Measurements from ENCODE around the gene SEZ6.
"Not testable (repeated sequence)": the region's sequence is repeated elsewhere in the genome, so short reads cannot be mapped to it uniquely, and the experiment has no call there.

The SEZ6 gene

GRCh38 chr17:28937044-28937729 lies 68.6 kb downstream of the SEZ6 start:
- no peak for FAIRE-seq
- no peak for DNase-seq (ENCODE audit: insufficient read length, low spot score)
- TF ChIP-seq, protein P1, sequence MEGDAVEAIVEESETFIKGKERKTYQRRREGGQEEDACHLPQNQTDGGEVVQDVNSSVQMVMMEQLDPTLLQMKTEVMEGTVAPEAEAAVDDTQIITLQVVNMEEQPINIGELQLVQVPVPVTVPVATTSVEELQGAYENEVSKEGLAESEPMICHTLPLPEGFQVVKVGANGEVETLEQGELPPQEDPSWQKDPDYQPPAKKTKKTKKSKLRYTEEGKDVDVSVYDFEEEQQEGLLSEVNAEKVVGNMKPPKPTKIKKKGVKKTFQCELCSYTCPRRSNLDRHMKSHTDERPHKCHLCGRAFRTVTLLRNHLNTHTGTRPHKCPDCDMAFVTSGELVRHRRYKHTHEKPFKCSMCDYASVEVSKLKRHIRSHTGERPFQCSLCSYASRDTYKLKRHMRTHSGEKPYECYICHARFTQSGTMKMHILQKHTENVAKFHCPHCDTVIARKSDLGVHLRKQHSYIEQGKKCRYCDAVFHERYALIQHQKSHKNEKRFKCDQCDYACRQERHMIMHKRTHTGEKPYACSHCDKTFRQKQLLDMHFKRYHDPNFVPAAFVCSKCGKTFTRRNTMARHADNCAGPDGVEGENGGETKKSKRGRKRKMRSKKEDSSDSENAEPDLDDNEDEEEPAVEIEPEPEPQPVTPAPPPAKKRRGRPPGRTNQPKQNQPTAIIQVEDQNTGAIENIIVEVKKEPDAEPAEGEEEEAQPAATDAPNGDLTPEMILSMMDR (IDR thresholded peaks at IDR 0.05; ENCODE audit: insufficient read depth, missing control alignments) = no peak

GRCh38 chr17:28935744-28936460 lies 69.9 kb downstream of the SEZ6 start:
- FAIRE-seq = no peak
- TF ChIP-seq, protein P1 (IDR thresholded peaks at IDR 0.05; ENCODE audit: insufficient read depth, missing control alignments) = no peak
- no peak for DNase-seq (ENCODE audit: insufficient read length, low spot score)

DNA sequence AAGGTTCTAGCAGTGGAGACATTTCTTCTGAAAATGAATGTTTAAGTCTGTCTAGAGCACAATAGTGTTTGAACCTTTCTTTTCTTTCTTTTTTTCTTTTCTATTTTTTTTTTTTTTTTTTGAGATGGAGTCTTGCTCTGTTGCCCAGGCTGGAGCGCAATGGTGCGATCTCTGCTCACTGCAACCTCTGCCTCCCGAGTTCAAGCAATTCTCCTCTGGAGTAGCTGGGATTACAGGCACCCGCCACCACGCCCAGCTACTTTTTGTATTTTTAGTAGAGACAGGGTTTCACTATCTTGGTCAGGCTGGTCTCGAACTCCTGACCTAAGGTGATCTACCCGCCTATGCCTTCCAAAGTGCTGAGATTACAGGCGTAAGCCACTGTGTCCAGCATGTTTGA lies 71.3 kb downstream of the SEZ6 start:
- FAIRE-seq; DNase-seq (ENCODE audit: insufficient read length, low spot score): not testable (repeated sequence)

DNA sequence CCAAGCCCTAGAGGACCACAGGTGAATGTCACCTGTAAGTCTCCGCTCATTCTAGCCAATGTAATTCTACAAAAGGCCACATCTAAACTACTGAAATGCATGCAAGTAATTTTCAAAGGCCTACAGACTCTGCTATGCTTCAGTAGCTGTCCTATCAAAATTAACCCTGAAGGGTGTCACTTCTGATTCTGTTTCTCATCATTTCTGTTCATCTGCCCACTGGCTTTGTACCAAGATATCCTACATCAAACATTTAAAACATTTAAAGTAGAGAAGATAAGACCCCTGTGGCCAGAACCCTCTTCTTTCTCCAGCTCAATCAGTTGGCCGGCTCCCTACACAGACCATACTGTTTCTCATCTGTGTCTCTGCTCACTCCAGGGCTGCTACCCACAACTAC lies 76.0 kb downstream of the SEZ6 start:
- FAIRE-seq (no peak), DNase-seq (ENCODE audit: insufficient read length, low spot score) (no peak)
- TF ChIP-seq, protein P1 (IDR thresholded peaks at IDR 0.05; ENCODE audit: insufficient read depth, missing control alignments) = no peak

DNA sequence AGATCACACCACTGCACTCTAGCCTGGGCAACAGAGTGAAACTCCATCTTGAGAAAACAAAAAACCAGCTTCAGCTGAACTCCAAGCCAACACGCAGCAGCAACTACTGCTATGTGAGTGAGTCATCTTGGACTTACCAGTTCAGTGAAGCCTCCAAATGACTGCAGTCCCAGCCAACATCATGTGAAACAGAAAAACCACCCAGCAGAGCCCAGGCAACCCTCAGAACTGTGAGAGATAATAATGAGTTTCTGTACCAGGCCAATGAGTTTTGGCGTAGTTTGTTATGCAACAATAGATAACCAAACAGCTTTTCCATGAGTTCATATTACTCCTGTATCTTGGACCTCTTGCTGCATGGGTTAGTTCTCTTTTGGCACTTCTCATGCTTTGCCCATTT lies 77.8 kb downstream of the SEZ6 start:
- DNase-seq (ENCODE audit: insufficient read length, low spot score) (no peak), FAIRE-seq (no peak)
- TF ChIP-seq, protein P1 (IDR thresholded peaks at IDR 0.05; ENCODE audit: insufficient read depth, missing control alignments) = no peak

DNA sequence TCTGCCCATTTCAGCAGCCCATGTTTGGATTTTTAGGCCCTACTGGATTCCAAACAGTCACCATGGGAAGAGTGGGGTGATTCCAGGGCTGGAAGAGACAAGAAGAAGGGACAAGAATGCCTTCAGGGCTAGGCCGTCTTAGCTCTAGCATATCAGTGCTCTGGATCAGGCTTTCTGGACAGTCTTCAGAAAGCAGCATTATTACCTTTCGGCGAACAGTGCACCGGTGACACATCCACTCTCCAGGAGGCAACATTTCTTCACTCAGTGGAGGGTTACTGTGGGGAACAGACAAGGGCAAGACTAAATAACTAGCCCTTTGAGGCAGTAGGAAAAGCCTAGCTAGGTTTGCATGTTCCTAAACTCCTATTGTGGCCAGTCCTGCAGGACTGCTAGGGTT lies 79.0 kb downstream of the SEZ6 start:
- FAIRE-seq = no peak
- TF ChIP-seq, protein P1 (IDR thresholded peaks at IDR 0.05; ENCODE audit: insufficient read depth, missing control alignments) = no peak
- no peak for DNase-seq (ENCODE audit: insufficient read length, low spot score)

DNA sequence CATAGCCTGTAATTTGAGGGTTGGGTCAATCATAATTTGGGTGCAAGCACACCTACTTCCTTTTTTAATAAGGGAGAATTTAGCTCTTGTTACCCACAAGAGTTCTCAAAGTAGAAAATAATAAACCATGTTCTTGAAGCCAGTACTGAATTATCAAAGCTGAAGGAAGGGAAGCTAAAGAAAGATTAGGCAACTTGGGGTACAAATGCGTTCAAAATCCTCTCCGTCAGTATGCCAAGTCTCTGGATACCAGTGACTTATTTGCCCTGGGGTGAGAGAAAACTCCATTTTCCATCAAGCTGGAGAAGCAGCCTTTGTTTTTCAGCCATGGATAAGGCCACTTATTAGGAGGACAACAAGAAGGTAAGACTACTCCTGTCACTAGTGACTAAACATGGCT lies 79.5 kb downstream of the SEZ6 start:
- no peak for DNase-seq (ENCODE audit: insufficient read length, low spot score)
- no peak for FAIRE-seq
- TF ChIP-seq, protein P1 (IDR thresholded peaks at IDR 0.05; ENCODE audit: insufficient read depth, missing control alignments) = no peak

All from D721Med (cell line).